CD4-positive, alpha-beta T cell treated with Interleukin-6 for 4 hours (primary cell): ENCODE measurements around the gene AUTS2.
"Not testable (repeated sequence)": the region's sequence is repeated elsewhere in the genome, so short reads cannot be mapped to it uniquely, and the experiment has no call there.

Experiments used
- DNase-seq: peaks from one replicate; pipeline ENCODE4 v3.0.0-alpha.2; 2020; ENCODE audit warnings: mixed read lengths

The AUTS2 gene

GRCh38 chr7:70578131-70578530 is 979.9 kb downstream of the AUTS2 start:
- no peak for DNase-seq

- DNase-seq: no peak
Measured at GRCh38 chr7:70579397-70580097, 981.3 kb downstream of the AUTS2 start.

- no peak for DNase-seq
Measured at GRCh38 chr7:70580161-70580560, 981.9 kb downstream of the AUTS2 start.

- no peak for DNase-seq
Measured at GRCh38 chr7:70582927-70583895, 984.9 kb downstream of the AUTS2 start.

- DNase-seq: no peak
Measured at GRCh38 chr7:70583965-70584883, 985.9 kb downstream of the AUTS2 start.

GRCh38 chr7:70585071-70585470 is 986.8 kb downstream of the AUTS2 start:
- DNase-seq: peak; percentile 17

GRCh38 chr7:70586822-70587221 is 988.5 kb downstream of the AUTS2 start:
- no peak for DNase-seq

GRCh38 chr7:70587739-70588138 is 989.5 kb downstream of the AUTS2 start:
- DNase-seq: no peak

GRCh38 chr7:70588191-70588921 is 990.1 kb downstream of the AUTS2 start:
- DNase-seq: no peak

- DNase-seq: no peak
Measured at GRCh38 chr7:70589010-70589409, 990.7 kb downstream of the AUTS2 start.

- no peak for DNase-seq
Measured at GRCh38 chr7:70589590-70589989, 991.3 kb downstream of the AUTS2 start.

- no peak for DNase-seq
Measured at GRCh38 chr7:70590126-70590854, 992.0 kb downstream of the AUTS2 start.

GRCh38 chr7:70591643-70592042 is 993.4 kb downstream of the AUTS2 start:
- no peak for DNase-seq

- no peak for DNase-seq
Measured at GRCh38 chr7:70592171-70592570, 993.9 kb downstream of the AUTS2 start.

GRCh38 chr7:70594170-70594569 is 995.9 kb downstream of the AUTS2 start:
- no peak for DNase-seq

- not testable (repeated sequence) for DNase-seq
Measured at GRCh38 chr7:70594885-70595284, 996.6 kb downstream of the AUTS2 start.

GRCh38 chr7:70595370-70595754 is 997.1 kb downstream of the AUTS2 start:
- DNase-seq: no peak

- no peak for DNase-seq
Measured at GRCh38 chr7:70595755-70596597, 997.7 kb downstream of the AUTS2 start.

- no peak for DNase-seq
Measured at GRCh38 chr7:70596598-70596913, 998.3 kb downstream of the AUTS2 start.

GRCh38 chr7:70597066-70597465 is 998.8 kb downstream of the AUTS2 start:
- no peak for DNase-seq

GRCh38 chr7:70598976-70599375 is 1000.7 kb downstream of the AUTS2 start:
- no peak for DNase-seq
